GM18868 (cell line): ENCODE data around the gene MFRP.

Experiments used
- ATAC-seq: cut with Tn5 transposase; IDR thresholded peaks from one replicate; pipeline ENCODE4 v1.9.1; 2021; ENCODE audit warnings: mild to moderate bottlenecking, moderate library complexity; ENCODE audit not compliant: unreplicated experiment

Gene MFRP

DNA sequence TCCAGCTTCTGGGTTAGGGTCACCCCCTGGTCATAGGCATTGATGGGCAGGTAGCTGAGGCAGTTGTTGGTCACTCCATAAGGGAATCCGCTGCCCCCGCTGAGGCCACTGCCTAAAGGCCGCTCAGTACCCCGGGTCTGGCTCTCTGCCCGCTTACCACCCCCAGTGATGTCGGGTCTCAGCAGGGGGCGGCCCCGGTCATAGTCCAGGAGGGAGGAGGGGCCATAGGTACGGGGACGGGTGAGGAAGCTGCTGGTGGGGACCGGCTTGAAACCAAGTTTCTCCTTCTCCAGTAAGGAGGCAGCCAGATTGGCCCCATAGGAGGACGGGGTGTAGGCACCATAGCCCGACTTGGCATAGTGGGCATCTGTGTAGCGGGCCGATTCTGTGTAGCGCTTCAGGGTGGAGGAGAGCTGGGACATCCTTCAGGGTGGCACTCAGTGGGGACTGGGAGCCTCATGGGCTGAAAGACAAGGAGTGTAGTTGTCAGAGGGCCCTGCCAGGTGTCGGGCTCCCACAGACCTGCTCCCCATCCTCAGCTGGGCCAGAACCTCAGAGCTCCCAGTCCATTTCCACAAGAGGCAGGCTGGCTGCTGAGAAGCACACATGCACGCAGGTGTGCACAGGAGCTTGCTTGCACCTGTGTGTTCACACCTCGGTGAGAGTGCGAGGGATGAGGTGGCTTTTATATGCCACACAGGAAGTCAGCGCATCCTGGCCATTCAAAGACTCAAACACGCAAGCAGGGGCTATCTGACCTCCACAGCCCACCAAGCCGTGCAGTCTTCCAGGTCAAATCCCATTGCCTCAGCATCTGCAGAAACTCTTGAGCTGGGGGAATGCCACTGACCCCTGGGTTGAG lies 26.8 kb upstream of the MFRP start:
- no peak for ATAC-seq

DNA sequence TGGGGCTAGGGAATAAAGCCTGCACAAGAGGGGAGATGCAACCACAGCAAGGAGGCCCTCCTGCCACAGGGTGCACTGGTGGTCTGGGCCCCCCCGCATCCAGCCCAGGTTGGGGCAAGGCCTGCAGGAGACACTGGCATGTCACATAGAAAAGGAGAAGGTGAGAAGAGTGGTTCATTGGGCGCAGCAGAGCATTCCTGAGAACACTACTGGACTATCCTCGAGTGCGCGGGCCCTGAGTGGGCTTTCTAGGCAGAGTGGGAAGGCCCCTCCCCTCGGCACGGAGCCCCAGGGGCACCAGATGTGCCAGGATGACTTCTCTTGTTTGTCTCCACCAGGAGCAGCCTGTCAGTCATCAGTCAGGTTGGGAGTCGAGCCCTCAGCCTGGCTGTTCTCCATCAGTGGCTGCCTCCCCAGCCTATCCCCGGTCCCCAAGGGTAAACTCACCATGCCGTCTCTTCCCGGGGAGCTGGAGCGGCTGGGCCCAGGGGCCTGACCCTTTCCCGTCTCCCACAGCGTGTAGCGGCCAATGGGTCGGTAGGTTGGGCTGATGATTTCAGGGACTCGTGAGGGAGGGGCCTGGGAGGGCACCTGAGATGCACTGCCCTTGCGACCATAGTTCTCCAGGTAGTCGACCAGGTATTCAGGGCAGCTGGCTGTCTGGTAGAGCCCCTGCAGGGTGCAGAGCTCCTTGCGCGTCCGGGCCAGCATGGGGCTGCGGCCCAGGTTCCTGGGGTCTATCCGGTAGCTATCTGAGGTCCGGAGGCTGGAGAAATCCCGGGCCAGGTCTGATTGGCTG lies 26.0 kb upstream of the MFRP start:
- no peak for ATAC-seq

GRCh38 chr11:119371778-119372182 lies 25.3 kb upstream of the MFRP start:
- no peak for ATAC-seq

- ATAC-seq: no peak
These were observed 24.6 kb upstream of the MFRP start for GRCh38 chr11:119371067-119371601.

DNA sequence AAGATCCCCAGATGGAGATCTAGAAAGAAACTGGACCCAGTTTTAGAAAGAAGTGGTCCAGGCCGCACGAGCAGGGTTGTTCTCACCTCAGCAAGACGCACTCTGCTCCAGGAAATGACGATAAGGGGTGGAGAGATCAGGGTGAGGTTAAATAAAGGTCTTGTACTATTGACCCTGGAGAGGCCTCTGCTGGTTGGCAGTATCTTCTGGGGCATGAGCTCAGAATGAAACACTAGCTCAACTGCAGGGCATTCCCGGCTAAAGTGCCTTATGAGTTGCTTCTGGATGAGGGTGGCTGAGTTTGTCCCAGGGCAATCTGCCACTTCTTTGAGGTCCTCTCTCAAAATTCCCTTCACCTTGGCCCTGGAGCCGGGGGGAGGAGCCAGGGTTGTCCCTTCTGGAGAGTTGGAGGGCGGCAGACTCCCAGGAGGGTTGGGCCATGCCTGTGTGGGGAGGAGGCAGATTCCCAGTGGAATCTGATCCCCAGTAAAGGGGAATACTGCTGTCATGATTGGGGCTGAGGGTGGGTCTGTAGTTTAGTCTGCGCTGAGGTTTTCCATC lies 24.1 kb upstream of the MFRP start:
- no peak for ATAC-seq

DNA sequence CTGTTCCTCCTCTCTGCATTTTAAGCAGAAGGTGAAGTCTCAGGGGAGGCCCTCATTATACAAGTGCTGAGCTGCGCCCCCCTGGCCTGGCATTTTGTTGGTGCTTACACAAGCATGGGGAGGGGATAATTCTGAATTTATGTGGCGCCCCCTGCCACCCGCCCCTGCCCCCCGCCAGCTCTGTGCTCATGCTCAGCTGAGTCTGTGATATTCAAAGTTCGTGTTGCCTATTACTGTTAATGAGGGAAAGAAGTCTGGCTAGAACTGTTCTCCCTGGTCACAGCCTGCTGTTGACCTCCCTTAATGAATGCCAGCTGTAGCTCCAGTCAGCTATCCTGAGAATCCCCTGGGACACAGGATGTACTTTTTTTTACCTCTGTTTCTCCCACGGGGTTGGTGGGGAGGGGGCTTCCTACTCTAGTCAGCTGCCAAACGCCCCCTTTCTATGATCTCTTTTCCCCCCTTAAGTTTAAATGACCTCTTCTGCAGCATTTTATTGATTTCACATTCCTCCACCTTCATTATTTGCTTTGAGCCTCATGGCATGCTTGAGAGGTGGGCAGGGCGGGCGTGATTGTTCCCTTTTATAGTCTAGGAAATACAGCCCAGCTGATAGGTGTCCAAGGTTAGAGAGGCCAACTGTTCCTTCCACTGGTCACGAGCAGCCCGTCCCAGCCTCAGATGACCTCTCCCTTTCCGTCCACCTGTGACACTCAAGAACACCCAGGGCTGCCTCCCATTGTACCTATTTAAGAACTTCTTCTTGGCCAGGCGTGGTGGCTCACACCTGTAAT lies 22.8 kb upstream of the MFRP start:
- no peak for ATAC-seq

- ATAC-seq: no peak
These were observed 21.9 kb upstream of the MFRP start for GRCh38 chr11:119368121-119369034.

GRCh38 chr11:119367661-119368120 lies 21.2 kb upstream of the MFRP start:
- no peak for ATAC-seq

DNA sequence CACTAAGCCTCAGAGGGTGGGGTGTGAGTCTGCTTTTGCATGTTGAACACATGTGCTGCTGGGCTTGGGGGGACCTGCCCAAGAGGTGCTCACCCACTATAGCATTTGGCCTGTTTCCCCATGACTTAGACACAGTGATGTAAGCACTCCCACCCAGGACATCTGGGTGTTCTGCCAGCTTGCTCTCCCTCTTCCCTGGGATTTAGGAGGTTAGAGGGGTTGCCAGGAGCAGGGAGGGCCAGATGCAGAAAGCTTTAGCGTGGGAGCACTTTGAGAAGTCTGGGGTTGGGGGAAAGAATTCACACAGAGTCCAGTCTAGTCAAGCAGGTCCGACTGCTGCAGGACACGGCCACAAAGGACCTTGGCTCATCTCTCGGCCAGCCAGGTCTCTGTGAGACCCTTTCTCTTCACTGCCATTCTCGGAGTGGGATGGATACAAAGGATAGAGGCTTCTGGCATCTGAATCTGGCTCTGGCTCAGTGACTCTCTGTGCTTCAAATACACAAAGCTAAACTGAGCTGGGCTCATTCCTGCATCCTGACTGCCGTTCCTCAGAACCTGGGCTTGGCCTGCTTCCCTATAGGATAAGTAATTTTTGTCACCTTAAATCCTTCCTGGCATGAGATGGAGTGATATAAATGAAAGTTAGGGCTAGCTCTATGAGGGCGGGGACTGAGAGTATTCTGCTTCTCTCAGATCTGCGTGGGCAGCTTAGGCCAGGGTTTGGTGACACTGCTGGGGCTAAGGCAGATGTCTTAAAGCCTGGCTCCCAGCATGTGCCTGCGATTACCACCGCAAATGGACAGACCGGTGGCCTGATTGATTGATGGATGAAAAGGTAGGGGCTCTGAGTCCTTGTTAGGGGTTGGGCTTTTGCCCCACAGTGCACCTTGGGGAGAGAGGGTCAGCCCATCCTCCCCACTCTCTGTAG lies 20.4 kb upstream of the MFRP start:
- ATAC-seq: no peak

GRCh38 chr11:119365071-119365591 lies 18.6 kb upstream of the MFRP start:
- no peak for ATAC-seq

DNA sequence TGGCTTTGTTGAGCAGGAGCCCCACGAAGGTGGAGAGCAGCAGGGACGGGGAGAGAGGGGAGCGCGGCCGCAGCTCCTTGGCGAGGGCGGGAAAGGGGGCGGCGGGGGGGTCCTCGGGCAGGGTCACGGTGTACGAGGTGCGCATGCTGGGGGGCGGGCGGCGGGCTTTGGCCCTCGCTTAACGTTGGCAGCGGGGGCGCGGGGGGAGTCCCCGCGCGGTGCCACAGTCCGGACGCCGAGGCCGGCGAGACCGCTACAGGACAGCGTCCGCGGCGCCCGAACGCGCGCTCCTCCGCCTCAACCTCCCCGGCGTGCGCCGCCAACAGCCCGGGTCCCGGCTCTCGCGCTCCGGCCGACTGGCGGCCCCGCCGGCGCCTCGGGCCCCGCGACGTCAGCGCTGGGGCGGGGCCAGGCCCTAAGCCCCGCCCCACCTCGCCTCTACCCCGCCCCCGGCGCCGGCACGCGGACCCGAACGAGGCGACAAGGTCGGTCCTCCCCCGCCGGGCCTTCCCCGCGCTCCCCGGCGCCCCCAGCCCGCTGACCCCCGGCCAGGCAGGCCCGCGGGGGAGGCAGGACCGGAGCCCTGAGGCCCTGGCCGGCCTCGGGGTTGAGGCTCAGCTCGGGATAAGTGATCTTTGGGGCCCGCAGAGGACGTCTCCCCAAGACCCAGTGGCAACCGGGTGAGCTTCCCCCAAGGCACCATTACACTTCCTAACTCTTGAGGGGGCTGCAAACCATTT lies 17.5 kb upstream of the MFRP start:
- ATAC-seq: no peak

- no peak for ATAC-seq
These were observed 16.8 kb upstream of the MFRP start for GRCh38 chr11:119363081-119363850.

DNA sequence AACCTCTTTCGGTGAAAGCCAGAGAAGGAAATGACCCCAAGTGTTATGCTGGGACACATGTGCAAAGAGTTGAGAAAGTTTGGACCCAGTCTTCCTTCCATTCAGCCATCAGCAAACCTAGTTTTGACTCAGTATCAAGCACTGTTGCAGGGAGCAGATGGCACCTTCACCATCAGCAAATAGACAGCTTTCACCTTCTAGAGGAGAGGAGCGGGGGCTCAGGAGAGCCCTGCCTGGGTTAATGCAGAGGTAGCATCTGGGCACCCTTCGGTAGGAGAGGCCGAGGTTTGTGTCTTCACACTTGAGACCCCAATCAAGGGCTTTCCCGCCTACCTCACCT lies 16.2 kb upstream of the MFRP start:
- no peak for ATAC-seq

GRCh38 chr11:119361941-119362725 lies 15.6 kb upstream of the MFRP start:
- ATAC-seq: no peak

DNA sequence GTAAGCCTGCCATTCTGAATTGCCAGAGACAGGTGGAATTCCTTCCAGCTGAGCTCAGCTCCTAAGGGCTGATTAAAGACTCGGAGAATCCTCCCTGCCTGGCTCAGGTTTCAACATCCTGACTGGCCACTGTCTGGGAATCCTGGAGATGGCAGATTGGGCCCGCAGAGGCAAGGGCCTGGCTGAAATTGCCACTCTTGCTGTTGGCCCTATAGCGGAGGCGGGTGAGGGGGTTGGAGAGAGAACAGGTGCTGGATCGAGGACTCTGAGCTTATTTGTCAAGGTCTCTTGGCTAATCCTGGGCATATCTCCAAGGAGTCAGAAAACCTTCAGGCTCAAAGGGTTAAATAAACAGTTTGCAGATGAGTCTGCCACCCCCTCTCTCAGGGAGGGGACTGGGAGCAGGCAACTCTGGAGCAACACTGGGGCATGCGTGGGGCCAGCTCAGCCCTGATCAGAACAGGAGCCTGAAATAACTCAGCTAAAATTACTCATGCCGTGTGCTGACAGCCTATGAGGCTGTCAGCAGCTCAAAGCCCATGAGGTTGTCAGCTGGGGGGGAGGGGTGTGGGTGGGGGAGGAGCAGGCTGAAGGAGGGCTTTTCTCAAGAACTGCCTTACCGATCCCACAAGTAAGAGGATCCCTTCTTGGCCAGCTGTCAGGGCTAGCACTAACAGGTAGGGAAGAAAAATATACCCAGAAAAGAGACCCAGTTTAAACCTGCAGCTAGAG lies 14.7 kb upstream of the MFRP start:
- ATAC-seq: no peak
